PC-9 (cell line): ENCODE data around the gene ALLC.

Experiments
- EZH2 ChIP-seq: fragments of 200-600 bp; sonication (generic); IDR thresholded peaks from 2 replicates; pipeline ENCODE4 v1.8.0; 2017; ENCODE audit warnings: antibody characterized with exemption, low read depth
- TF ChIP-seq, protein P1 (sequence below): fragments of 200-600 bp; sonication (generic); conservative IDR thresholded peaks from 2 replicates; pipeline ENCODE4 v1.6.1; 2017; ENCODE audit warnings: mixed run types, antibody characterized with exemption, mild to moderate bottlenecking, moderate library complexity

- TF ChIP-seq, protein P1, sequence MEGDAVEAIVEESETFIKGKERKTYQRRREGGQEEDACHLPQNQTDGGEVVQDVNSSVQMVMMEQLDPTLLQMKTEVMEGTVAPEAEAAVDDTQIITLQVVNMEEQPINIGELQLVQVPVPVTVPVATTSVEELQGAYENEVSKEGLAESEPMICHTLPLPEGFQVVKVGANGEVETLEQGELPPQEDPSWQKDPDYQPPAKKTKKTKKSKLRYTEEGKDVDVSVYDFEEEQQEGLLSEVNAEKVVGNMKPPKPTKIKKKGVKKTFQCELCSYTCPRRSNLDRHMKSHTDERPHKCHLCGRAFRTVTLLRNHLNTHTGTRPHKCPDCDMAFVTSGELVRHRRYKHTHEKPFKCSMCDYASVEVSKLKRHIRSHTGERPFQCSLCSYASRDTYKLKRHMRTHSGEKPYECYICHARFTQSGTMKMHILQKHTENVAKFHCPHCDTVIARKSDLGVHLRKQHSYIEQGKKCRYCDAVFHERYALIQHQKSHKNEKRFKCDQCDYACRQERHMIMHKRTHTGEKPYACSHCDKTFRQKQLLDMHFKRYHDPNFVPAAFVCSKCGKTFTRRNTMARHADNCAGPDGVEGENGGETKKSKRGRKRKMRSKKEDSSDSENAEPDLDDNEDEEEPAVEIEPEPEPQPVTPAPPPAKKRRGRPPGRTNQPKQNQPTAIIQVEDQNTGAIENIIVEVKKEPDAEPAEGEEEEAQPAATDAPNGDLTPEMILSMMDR = no peak
- no peak for TF ChIP-seq EZH2
These were observed 3.2 kb downstream of the ALLC start for GRCh38 chr2:3661149-3661660.
